GM19468 (cell line): ENCODE results near the gene TMED10.

ENCODE experiments used
- ATAC-seq: cut with Tn5 transposase; IDR thresholded peaks from one replicate; pipeline ENCODE4 v1.9.1; 2021; ENCODE audit warnings: mild to moderate bottlenecking, moderate library complexity, moderate number of reproducible peaks; ENCODE audit not compliant: unreplicated experiment; ENCODE audit errors: extremely low read depth

The TMED10 gene

DNA sequence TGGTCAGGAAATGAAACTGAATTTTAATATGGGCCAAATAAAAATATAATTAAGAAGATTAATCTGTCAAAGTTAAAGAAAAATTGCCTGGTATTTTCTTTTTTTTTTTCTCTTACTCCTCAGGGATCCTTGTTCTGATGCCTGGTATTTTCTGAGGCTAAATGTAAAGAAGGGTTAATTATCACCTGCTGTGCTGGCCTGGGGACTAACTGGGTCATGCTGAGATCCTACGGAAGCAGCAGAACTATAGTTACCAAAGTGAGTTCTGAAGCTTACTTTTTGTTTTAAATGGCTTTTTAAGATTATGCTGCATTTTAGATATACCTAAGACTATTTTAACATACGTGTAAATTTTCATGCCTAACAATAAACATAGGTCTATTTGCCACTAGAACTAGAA, 83.7 kb downstream of the TMED10 start:
- ATAC-seq, result no peak

- no peak for ATAC-seq
Measured at GRCh38 chr14:75091251-75091650, 85.2 kb downstream of the TMED10 start.

GRCh38 chr14:75090353-75090752, 86.1 kb downstream of the TMED10 start:
- no peak for ATAC-seq

DNA sequence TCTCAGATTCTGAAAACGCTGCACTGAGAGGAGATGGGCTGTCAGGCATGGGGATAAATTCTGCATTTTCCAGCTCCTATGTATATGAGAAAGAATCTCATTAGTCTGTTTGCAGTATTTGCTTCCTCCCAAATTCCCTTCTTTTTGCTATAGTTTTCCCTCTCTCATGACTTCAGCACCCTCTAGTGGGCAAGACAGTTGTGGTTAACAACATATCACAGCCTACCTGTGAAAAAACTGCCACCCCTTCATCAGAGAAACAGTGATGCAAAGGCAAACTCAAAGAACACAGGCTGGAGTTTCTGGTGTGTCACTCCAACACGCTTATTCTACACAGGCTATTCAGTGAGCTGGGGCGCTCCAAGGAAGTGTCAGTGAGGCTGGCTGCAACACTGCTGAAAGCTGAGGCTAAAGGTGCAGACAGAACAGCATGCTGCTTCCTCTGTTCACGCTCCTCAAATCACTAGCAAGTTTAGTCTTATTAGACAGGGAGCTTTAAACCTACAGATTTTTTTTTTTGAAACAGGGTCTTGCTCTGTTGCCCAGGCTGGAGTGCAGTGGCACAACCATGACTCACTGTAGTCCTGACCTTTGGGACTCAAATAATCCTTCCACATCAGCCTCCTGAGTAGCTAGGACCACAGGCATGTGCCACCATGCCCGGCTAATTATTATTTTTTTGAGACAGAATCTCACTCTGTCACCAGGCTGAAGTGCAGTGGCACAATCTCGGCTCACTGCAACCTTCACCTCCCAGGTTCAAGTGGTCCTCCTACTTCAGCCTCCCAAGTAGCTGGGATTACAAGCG, 87.6 kb downstream of the TMED10 start:
- no peak for ATAC-seq

- no peak for ATAC-seq
Measured at GRCh38 chr14:75088153-75088552, 88.3 kb downstream of the TMED10 start.

DNA sequence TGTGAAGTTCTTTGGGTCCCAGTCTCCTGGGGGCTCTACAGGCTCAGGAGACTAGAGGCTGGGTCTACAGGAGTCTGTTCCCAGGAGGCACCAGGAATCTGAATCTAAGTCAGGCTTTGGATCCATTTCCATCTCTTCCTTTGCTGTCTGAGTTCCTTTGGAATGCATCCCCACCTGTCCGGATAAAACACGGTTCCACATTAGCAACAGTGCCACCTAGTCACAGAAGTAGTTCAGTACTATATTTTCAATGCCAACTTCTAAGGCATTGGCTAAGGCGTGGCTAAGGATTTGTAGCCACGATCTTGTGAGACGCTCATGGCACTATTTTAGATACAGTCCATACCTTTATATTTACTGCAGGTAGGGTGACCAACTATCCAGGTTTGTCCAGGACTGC, 91.9 kb downstream of the TMED10 start:
- ATAC-seq, result no peak

DNA sequence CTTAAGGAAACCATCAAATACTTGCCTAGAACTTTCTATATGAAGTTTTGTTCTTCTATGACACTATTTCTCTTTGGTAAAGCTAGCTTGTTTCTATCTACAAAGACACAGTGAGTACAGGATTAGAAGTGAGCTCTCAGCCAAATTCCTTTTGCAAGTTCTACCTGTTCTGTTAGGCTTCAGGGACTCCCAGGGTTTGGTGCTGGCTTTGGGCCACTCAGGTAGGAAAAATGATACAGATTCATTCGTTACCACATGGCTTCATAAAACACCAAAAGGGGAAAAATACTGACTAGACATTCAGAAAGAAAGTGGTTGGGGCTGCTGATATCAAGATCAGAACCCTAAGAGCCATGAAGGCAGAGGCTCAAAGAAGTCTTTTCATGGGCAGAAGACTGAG, 93.1 kb downstream of the TMED10 start:
- no peak for ATAC-seq

DNA sequence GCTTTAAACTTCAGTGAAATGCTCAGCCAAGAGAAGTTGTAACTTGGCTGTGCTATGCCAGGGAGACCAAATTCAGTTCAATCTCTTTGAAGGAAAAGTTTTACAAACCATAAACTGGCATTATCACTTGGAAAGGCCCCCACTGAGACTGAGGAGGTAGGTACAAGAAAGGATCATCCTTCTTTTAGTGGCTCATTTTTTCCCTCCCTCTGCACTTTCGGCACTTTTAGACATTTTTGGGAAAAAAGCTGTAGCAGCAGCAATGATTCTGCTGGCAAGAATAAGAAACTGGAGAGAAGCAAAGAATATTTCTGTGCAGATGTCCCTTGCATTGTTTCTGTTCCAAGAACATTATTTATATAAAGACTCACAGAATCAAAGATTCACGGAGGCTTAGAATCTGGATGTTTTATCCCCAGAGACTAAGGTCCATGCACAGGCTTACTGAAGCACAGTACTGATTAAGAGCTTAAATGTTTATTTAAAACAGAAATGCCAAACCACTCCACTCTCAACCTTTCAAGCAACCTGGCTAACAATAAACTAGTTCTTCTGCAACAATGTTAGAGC, 94.7 kb downstream of the TMED10 start:
- no peak for ATAC-seq
